Stimulated activated CD8-positive, alpha-beta memory T cell treated with anti-CD3 and anti-CD28 coated beads, Interleukin-7, amount 100 ng/mL, for 1 hour (primary cell): ENCODE data around the gene P2RY8.
"Not testable (repeated sequence)": the region's sequence is repeated elsewhere in the genome, so short reads cannot be mapped to it uniquely, and the experiment has no call there.

ENCODE experiments used
- DNase-seq, 2 donors: peaks; one replicate each; pipeline ENCODE4 v3.0.0-alpha.2; 2020; ENCODE audit warnings: low read depth in 2 of 2

P2RY8 gene

GRCh38 chrX:1487401-1487800, 49.6 kb downstream of the P2RY8 start:
- no peak for DNase-seq

GRCh38 chrX:1486749-1487361, 50.1 kb downstream of the P2RY8 start:
- no peak for DNase-seq

DNA sequence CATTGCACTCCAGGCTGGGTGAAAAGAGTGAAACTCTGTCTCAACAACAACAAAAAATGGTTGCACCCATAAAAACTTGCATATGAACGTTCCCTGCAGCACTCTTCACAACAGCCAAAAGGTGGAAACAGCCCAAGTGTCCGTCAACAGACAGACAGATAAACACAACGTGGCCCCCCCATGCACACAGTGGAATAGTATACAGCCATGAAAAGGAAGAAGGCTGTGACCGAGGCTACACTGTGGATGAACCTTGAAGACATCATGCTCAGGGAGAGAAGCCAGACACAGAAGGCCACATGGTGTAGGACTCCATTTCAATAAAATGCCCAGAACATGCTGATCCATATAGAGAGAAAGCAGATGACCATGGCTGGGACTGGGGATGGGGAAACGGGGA, 50.8 kb downstream of the P2RY8 start:
- no peak for DNase-seq

- no peak for DNase-seq
Observed at GRCh38 chrX:1485033-1485432, 52.0 kb downstream of the P2RY8 start.

GRCh38 chrX:1484638-1485019, 52.4 kb downstream of the P2RY8 start:
- DNase-seq, result no peak

GRCh38 chrX:1483843-1484637, 52.9 kb downstream of the P2RY8 start:
- DNase-seq, result no peak

DNA sequence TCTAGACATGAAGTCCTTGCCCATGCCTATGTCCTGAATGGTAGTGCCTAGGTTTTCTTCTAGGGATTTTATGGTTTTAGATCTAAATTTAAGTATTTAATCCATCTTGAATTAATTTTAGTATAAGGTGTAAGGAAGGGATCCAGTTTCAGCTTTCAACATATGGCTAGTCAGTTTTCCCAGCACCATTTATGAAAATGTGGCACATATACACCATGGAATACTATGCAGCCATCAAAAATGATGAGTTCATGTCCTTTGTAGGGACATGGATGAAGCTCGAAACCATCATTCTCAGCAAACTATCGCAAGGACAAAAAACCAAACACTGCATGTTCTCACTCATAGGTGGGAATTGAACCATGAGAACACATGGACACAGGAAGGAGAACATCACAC, 54.5 kb downstream of the P2RY8 start:
- not testable (repeated sequence) for DNase-seq

- DNase-seq, result peak; percentile 49 to 55
Observed at GRCh38 chrX:1481636-1482529, 55.1 kb downstream of the P2RY8 start.

DNA sequence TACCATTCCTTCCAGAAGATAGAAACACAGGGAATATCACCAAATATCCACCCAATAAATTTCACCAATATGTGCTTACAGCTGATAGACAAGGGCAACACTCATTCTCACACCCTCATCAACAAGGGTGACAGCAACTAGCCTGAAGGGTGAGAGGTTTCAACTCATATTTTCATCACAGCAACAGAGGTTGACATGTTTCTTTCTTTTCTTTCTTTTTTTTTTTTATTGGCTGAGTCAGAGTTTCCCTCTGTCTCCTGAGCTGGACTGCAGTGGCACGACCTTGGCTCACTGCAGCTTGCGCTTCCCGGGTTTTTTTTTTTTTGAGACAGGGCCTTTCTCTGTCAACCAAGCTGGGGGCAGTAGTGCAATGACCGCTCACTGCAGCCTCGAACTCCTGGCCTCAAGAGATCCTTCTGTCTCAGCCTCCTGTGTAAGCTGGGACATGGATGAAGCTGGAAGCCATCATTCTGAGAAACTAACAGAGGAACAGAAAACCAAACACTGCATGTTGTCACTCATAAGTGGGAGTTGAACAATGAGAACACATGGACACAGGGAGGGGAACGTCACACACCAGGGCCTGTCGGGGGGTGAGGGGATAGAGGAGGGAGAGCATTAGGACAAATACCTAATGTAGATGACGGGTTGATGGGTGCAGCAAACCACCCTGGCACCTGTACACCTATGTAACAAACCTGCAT, 56.8 kb downstream of the P2RY8 start:
- DNase-seq, result no peak

DNA sequence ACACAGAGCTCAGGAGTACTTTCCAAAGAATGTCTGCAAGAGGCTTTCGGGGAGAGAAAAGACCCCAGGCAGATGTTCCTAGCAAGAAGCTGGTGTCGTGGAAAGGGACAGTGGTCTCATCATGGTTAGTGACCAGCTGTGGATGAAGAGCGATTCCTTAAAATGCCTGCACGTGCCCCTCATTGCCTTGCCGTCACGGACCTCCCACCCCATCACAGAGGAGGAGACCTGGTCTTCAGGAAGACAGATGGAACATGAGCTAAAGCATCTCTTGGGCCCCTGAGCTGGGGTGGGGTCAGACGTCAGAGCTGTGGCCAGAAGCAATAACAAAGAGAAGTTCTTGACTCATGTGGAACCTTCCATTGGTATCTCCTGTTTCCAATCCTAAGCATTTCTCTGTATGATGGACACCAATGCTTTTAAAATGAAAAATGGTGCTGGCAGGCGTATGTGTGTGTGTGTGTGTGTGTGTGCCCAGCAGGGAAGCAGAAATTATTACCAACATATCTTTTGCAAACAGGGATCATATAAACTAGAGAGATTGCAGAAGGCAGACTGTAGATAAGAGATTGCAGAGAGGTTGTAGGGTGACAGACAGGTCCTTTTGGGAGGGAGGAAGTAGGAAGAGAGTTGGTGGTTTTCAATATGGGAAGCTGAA, 59.1 kb downstream of the P2RY8 start:
- DNase-seq, result no peak

DNA sequence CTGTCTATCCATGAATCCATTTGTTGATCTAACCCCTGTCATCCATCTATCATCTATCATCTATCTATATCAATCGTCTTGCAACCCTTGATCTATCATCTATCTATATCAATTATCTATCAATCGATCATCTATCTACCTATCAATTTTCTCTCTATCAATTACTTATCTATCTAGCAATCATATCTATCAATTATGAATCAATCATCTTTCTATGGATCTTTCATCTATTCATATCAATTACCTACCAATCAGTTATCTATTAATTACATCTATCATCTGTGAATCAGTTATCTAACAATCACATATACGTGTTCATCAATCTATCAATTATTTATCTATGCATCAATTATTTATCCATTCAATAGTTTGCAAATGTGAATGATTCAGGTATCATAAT, 59.8 kb downstream of the P2RY8 start:
- no peak for DNase-seq

GRCh38 chrX:1476682-1477081, 60.3 kb downstream of the P2RY8 start:
- DNase-seq, result no peak

DNA sequence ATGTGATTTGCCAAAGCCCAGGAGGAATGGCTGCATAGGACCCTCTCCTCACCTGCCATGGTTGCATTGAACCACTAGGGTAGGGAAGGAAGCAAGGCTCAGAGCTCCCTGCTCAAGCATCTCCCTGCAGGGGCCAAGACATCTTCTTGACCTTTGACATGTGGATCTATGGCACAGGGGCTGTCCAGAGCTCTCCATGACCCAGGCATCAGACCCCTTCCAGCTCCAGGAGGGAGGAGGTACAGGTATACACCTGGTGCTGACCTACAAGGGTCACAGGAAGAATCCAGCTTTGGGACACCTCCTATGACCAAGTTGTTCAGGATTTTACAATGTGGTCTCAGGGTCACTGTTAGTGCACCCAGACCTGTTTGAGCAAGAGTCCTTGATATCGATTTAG, 61.1 kb downstream of the P2RY8 start:
- DNase-seq, result no peak

GRCh38 chrX:1475481-1475880, 61.5 kb downstream of the P2RY8 start:
- no peak for DNase-seq

GRCh38 chrX:1474593-1474992, 62.4 kb downstream of the P2RY8 start:
- DNase-seq, result not testable (repeated sequence)

DNA sequence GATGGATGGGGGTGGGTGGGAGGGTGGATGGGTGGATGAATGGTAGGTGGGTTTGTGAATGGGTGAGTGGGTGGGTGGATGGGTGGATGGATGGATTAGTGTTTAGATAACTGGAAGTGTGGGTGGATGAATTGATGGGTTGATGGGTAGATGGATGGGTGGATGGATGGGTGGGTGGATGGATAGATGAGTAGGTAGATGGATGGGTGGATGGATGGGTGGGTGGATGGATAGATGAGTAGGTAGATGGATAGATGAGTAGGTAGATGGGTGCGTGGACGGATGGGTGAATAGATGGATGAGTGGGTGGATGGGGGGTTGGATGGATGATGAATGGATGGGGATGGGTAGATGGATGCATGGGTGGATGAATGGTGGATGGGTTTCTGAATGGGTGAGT, 64.0 kb downstream of the P2RY8 start:
- DNase-seq, result no peak

DNA sequence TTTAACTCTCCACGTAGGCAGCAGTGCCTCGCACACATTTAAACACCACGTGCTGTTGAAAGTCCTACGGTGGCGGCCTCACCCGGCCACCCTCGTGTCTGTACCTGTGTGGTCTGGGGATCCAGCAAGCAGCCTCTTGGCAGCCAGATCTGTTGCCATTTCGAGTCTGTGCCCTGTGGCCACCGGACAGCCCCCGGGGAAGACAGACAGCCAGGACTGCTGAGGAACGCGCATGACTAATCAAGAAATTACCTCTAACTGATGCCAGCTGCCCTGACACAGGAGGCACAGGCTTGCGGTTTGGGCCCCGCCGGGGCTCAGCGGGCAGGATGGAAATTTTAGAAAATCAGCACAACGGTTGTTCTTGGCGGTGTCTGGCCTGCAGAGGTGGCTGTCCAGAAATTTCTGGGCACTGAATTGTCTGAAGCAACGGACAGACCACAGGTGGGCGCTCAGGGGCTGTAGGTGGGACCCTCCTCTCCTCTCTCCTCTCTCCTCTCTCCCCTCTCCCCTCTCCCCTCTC, 68.7 kb downstream of the P2RY8 start:
- DNase-seq, result peak in 1 of 2 donors; percentile 58

DNA sequence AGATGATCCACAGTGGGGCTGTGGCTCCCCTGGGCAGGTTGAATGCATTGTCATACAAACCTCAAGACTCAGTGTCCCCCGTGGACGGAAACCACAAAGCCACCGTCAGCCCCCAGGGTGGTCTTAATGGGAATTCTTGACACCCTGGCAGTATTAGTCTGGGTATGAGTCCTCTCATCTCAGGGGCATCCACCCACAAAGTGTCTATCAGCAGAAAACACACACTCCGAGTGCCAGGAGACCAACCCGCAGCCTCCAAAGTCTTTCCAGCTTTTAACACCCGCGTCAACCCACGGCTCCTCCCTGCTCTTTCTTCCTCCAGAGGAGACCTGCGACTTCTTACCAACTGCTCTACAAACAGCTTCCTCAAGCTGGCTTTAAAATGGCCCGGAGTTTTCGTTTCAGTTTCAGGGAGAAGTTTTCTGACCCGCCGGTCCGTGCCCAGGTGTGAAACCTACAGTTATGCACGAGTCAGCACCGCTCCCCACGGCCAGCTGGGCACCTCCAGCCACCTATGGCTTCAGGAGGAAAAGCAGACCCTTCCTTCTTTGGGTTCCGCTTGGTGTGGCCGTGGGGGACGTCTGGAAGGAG, 69.9 kb downstream of the P2RY8 start:
- no peak for DNase-seq

- DNase-seq, result no peak
Observed at GRCh38 chrX:1466232-1466661, 70.7 kb downstream of the P2RY8 start.
